H9 (cell line): ENCODE measurements around the gene LPO. TPM values are rescaled to one million over a fixed set of nuclear protein-coding genes. Genes with fewer than 3 reads are reported as not detected.

Experiments
- DNase-seq: peaks from one replicate; pipeline ENCODE4 v3.0.0-alpha.2; 2017
- H2AFZ ChIP-seq: one replicate; pipeline ENCODE4 v1.6.1; 2013; ENCODE audit warnings: mild to moderate bottlenecking, low read length, control low read depth, moderate library complexity
- H2AK5ac ChIP-seq: 2 replicates; pipeline ENCODE4 v1.6.1; 2013; ENCODE audit warnings: low read length, control low read depth, mixed read lengths; ENCODE audit not compliant: insufficient read length
- H2BK120ac ChIP-seq: one replicate; pipeline ENCODE4 v1.6.1; 2013; ENCODE audit warnings: low read depth, mild to moderate bottlenecking, low read length, control low read depth, inconsistent platforms; ENCODE audit not compliant: poor library complexity, severe bottlenecking
- H2BK12ac ChIP-seq: 2 replicates; pipeline ENCODE4 v1.6.1; 2013; ENCODE audit warnings: low read length, control low read depth, mixed read lengths, low read depth; ENCODE audit not compliant: insufficient read length
- H2BK15ac ChIP-seq: 2 replicates; pipeline ENCODE4 v1.6.1; 2013; ENCODE audit warnings: low read depth, low read length, control low read depth
- H2BK20ac ChIP-seq: one replicate; pipeline ENCODE4 v1.6.1; 2013; ENCODE audit warnings: low read depth, mild to moderate bottlenecking, low read length, control low read depth, inconsistent platforms; ENCODE audit not compliant: poor library complexity, severe bottlenecking
- H2BK5ac ChIP-seq: 2 replicates; pipeline ENCODE4 v1.6.1; 2013; ENCODE audit warnings: low read length, control low read depth, mixed read lengths; ENCODE audit not compliant: insufficient read length
- H3K14ac ChIP-seq: 2 replicates; pipeline ENCODE4 v1.6.1; 2013; ENCODE audit warnings: low read length, control low read depth; ENCODE audit not compliant: insufficient read depth
- H3K18ac ChIP-seq: 2 replicates; pipeline ENCODE4 v1.6.1; 2013; ENCODE audit warnings: low read depth, mild to moderate bottlenecking, mixed read lengths, low read length, control low read depth; ENCODE audit not compliant: insufficient read length
- H3K23ac ChIP-seq: 2 replicates; pipeline ENCODE4 v1.6.1; 2013; ENCODE audit warnings: low read length, control low read depth, mixed read lengths, low read depth; ENCODE audit not compliant: insufficient read length
- H3K23me2 ChIP-seq: 2 replicates; pipeline ENCODE4 v1.6.1; 2013; ENCODE audit warnings: low read depth, mild to moderate bottlenecking, mixed read lengths, low read length, control low read depth; ENCODE audit not compliant: insufficient read length, poor library complexity, severe bottlenecking
- H3K27ac ChIP-seq: 2 replicates; pipeline ENCODE4 v1.5.1; 2013; ENCODE audit warnings: low read length, control low read depth, mixed read lengths, low read depth; ENCODE audit not compliant: insufficient read length
- H3K27me3 ChIP-seq: 2 replicates; pipeline ENCODE4 v1.6.1; 2013; ENCODE audit warnings: low read length, control low read depth, inconsistent platforms; ENCODE audit not compliant: insufficient read depth
- H3K4ac ChIP-seq: 2 replicates; pipeline ENCODE4 v1.6.1; 2013; ENCODE audit warnings: low read depth, mild to moderate bottlenecking, control low read depth, inconsistent platforms, low read length, moderate library complexity
- H3K4me1 ChIP-seq: 2 replicates; pipeline ENCODE4 v1.6.1; 2013; ENCODE audit warnings: low read length, control low read depth, inconsistent platforms; ENCODE audit not compliant: insufficient read depth
- H3K4me2 ChIP-seq: 2 replicates; pipeline ENCODE4 v1.6.1; 2013; ENCODE audit warnings: low read length, control low read depth, mixed read lengths; ENCODE audit not compliant: insufficient read length, insufficient read depth
- H3K56ac ChIP-seq: 2 replicates; pipeline ENCODE4 v1.6.1; 2013; ENCODE audit warnings: low read depth, mild to moderate bottlenecking, mixed read lengths, low read length, control low read depth; ENCODE audit not compliant: insufficient read length
- H3K79me1 ChIP-seq: 2 replicates; pipeline ENCODE4 v1.6.1; 2013; ENCODE audit warnings: low read depth, mild to moderate bottlenecking, moderate library complexity, low read length, control low read depth, inconsistent platforms; ENCODE audit not compliant: insufficient read depth, poor library complexity, severe bottlenecking
- H3K79me2 ChIP-seq: 2 replicates; pipeline ENCODE4 v1.6.1; 2013; ENCODE audit warnings: low read length, control low read depth, inconsistent platforms; ENCODE audit not compliant: insufficient read depth
- H3K9ac ChIP-seq: 2 replicates; pipeline ENCODE4 v1.6.1; 2013; ENCODE audit warnings: low read length, control low read depth, mixed read lengths; ENCODE audit not compliant: insufficient read length; ENCODE audit errors: extremely low read depth
- H3K9me3 ChIP-seq: one replicate; pipeline ENCODE4 v1.6.1; 2013; ENCODE audit warnings: low read depth, low read length, inconsistent platforms; ENCODE audit not compliant: control insufficient read depth
- H3T11ph ChIP-seq: one replicate; pipeline ENCODE4 v1.6.1; 2013; ENCODE audit warnings: mild to moderate bottlenecking, low read length, control low read depth, inconsistent platforms
- H4K20me1 ChIP-seq: one replicate; pipeline ENCODE4 v1.6.1; 2013; ENCODE audit not compliant: control insufficient read depth, insufficient read length, insufficient read depth
- H4K5ac ChIP-seq: 2 replicates; pipeline ENCODE4 v1.6.1; 2013; ENCODE audit warnings: low read depth, mild to moderate bottlenecking, mixed read lengths, low read length, control low read depth; ENCODE audit not compliant: insufficient read length
- H4K8ac ChIP-seq: replicated peaks from 2 replicates; pipeline ENCODE4 v1.6.1; 2013; ENCODE audit warnings: low read length, control low read depth, mixed read lengths, low read depth; ENCODE audit not compliant: insufficient read length
- H4K91ac ChIP-seq: 2 replicates; pipeline ENCODE4 v1.6.1; 2013; ENCODE audit warnings: low read depth, mild to moderate bottlenecking, moderate library complexity, mixed read lengths, low read length, control low read depth; ENCODE audit not compliant: insufficient read length
- H3K27ac Mint-ChIP-seq, 3 experiments: 2 replicates in 2 of 3; 3 replicates in 1 of 3; pipeline ENCODE4 v1.8.0; 2020 to 2021; ENCODE audit warnings: mixed read lengths in 3 of 3, mild to moderate bottlenecking in 1 of 3, moderate library complexity in 1 of 3
- H3K27me3 Mint-ChIP-seq: 2 replicates; pipeline ENCODE4 v1.8.0; 2021; ENCODE audit warnings: low read depth, mild to moderate bottlenecking, moderate library complexity, mixed read lengths
- H3K36me3 Mint-ChIP-seq, 3 experiments: 2 replicates in 2 of 3; 3 replicates in 1 of 3; pipeline ENCODE4 v1.8.0; 2020 to 2021; ENCODE audit warnings: low read depth in 3 of 3, mixed read lengths in 3 of 3; ENCODE audit not compliant: insufficient read depth in 1 of 3
- H3K4me1 Mint-ChIP-seq, 2 experiments: 2 replicates each; pipeline ENCODE4 v1.8.0; 2020; ENCODE audit warnings: mixed read lengths in 2 of 2
- H3K4me3 Mint-ChIP-seq, 2 experiments: 2 replicates in 1 of 2; 3 replicates in 1 of 2; pipeline ENCODE4 v1.8.0; 2020 to 2021; ENCODE audit warnings: mild to moderate bottlenecking in 2 of 2, mixed read lengths in 2 of 2, moderate library complexity in 1 of 2
- H3K9me3 Mint-ChIP-seq, 2 experiments: 2 replicates in 1 of 2; 3 replicates in 1 of 2; pipeline ENCODE4 v1.8.0; 2020; ENCODE audit warnings: mild to moderate bottlenecking in 2 of 2, mixed read lengths in 2 of 2, moderate library complexity in 1 of 2
- total RNA-seq: library from RNA; stranded (reverse); gene quantifications from 2 replicates; pipeline ENCODE4 v1.2.1, GENCODE V29; 2021
- TF ChIP-seq, protein P1 (sequence below): fragments of 200-600 bp; sonication (generic); conservative IDR thresholded peaks from 3 replicates; pipeline ENCODE4 v1.8.0; 2021; ENCODE audit warnings: antibody characterized with exemption, mild to moderate bottlenecking

The LPO gene
- total RNA-seq, 1 experiment from 2014 or later = 0.17 TPM

DNA sequence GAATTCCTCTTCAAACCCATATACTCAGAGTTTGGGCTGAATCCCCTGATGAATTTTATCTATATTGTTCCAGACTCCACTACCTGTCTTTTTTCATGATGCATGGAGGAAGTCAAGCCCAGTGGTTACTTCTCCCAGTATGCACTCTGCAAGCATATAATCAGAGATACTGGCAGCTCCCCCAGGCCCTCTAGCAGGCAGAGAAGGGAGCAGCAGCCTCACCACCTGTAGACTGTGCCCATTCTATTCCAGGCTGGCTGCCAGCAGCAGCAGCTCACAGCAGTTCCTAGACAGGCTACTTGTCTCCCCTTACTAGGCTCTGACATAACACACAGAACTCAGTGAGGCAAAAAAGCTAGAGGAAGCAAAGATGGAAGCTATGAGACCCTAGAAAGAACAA lies 22.7 kb upstream of the LPO start:
- H3K79me1 ChIP-seq = no peaks in the 10 kb centered on the region
- no peak overlapping the region for H4K5ac ChIP-seq
- H3T11ph ChIP-seq = no peak overlapping the region
- H3K4me1 Mint-ChIP-seq = peaks cover 9 to 13% of the 10 kb centered on the region in 2 experiments
- no peak overlapping the region for H4K8ac ChIP-seq
- no peak overlapping the region for H4K91ac ChIP-seq
- no peak overlapping the region for H3K4ac ChIP-seq
- H3K27me3 Mint-ChIP-seq = peaks cover 5% of the 10 kb centered on the region; the same call in 1 of the 2 replicates
- TF ChIP-seq, protein P1, sequence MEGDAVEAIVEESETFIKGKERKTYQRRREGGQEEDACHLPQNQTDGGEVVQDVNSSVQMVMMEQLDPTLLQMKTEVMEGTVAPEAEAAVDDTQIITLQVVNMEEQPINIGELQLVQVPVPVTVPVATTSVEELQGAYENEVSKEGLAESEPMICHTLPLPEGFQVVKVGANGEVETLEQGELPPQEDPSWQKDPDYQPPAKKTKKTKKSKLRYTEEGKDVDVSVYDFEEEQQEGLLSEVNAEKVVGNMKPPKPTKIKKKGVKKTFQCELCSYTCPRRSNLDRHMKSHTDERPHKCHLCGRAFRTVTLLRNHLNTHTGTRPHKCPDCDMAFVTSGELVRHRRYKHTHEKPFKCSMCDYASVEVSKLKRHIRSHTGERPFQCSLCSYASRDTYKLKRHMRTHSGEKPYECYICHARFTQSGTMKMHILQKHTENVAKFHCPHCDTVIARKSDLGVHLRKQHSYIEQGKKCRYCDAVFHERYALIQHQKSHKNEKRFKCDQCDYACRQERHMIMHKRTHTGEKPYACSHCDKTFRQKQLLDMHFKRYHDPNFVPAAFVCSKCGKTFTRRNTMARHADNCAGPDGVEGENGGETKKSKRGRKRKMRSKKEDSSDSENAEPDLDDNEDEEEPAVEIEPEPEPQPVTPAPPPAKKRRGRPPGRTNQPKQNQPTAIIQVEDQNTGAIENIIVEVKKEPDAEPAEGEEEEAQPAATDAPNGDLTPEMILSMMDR = no peak
- H2BK5ac ChIP-seq = no peak overlapping the region
- peaks cover 0 to 30% (median 27%) of the 10 kb centered on the region in 3 experiments; a peak in 5 of 7 replicates for H3K36me3 Mint-ChIP-seq
- no peak for DNase-seq
- H2BK12ac ChIP-seq = no peak overlapping the region
- no peak overlapping the region for H2BK120ac ChIP-seq
- no peak overlapping the region for H3K27ac ChIP-seq
- no peak overlapping the region for H2AFZ ChIP-seq
- no peak overlapping the region for H2AK5ac ChIP-seq
- no peak overlapping the region for H3K9ac ChIP-seq
- H3K18ac ChIP-seq = no peak overlapping the region
- H3K27me3 ChIP-seq = no peaks in the 10 kb centered on the region
- H4K20me1 ChIP-seq = no peaks in the 10 kb centered on the region
- H3K27ac Mint-ChIP-seq = no peak overlapping the region
- no peak overlapping the region for H2BK20ac ChIP-seq
- H3K23ac ChIP-seq = no peak overlapping the region
- no peaks in the 10 kb centered on the region; a peak in 1 of 5 replicates for H3K9me3 Mint-ChIP-seq
- H3K14ac ChIP-seq = no peak overlapping the region
- no peak overlapping the region for H2BK15ac ChIP-seq
- no peak overlapping the region for H3K56ac ChIP-seq
- no peaks in the 10 kb centered on the region for H3K79me2 ChIP-seq
- H3K23me2 ChIP-seq = peaks cover 7% of the 10 kb centered on the region
- no peak overlapping the region for H3K4me2 ChIP-seq
- H3K4me3 Mint-ChIP-seq = no peak overlapping the region
- H3K9me3 ChIP-seq = no peaks in the 10 kb centered on the region
- H3K4me1 ChIP-seq = no peaks in the 10 kb centered on the region
